ENCODE results near the gene TADA2A.

Gene TADA2A

GRCh38 chr17:37359682-37360188 lies 47.0 kb upstream of the TADA2A start:
- Histone ChIP-seq H3K9me3 (ENCODE audit: insufficient read depth, low read depth, low read length) (no peaks in the 10 kb centered on the region), H3K4me3 (ENCODE audit: low read depth, low read length) (peak overlapping the region; percentile 50), H2BK120ac (ENCODE audit: insufficient read depth, low read length, poor library complexity) (peak overlapping the region; percentile 98), H2BK5ac (ENCODE audit: low read depth, low read length, poor library complexity) (peak overlapping the region; percentile 98), H2AFZ (ENCODE audit: insufficient read depth, low read length, poor library complexity) (peak overlapping the region; percentile 91), H3K27ac (ENCODE audit: low read depth, low read length) (peak overlapping the region; percentile 94), H3K27me3 (ENCODE audit: insufficient read depth, low read length) (no peaks in the 10 kb centered on the region), H2BK12ac (ENCODE audit: low read length) (peak overlapping the region; percentile 98), H3K4ac (ENCODE audit: low read depth, low read length) (peak overlapping the region; percentile 97), H3K14ac (ENCODE audit: low read length) (peak overlapping the region; percentile 99), H3K36me3 (ENCODE audit: control insufficient read depth in 1 of 2, insufficient read depth in 2 of 2, low read length in 2 of 2) (peaks cover 0 to 3% of the 10 kb centered on the region in 2 experiments), H4K91ac (ENCODE audit: low read depth, low read length) (peak overlapping the region; percentile 98), H4K12ac (ENCODE audit: low read depth, low read length) (peak overlapping the region; percentile 99), H3K4me1 (ENCODE audit: control insufficient read depth in 1 of 2, insufficient read depth in 2 of 2, low read length in 2 of 2) (peaks cover 5 to 11% of the 10 kb centered on the region in 2 experiments), H2AK5ac (ENCODE audit: low read length) (peak overlapping the region; percentile 94), H3K18ac (ENCODE audit: low read length) (peak overlapping the region; percentile 94), H3K79me2 (ENCODE audit: control insufficient read depth, insufficient read depth, low read length, poor library complexity) (peaks cover 18% of the 10 kb centered on the region), H3K23ac (ENCODE audit: low read length) (no peak overlapping the region), H3K9ac (ENCODE audit: low read length) (no peak overlapping the region), H3K79me1 (ENCODE audit: low read length) (peaks cover 17% of the 10 kb centered on the region), H3K4me2 (ENCODE audit: low read length) (peak overlapping the region; percentile 60), H4K8ac (ENCODE audit: low read depth, low read length) (peak overlapping the region; percentile 100)
- no CpG with 5 or more reads among the region's 18 CpGs for WGBS (ENCODE audit: extremely low coverage, insufficient coverage, insufficient read length)
- DNase-seq: peak in 1 of 2 donors; percentile 43

GRCh38 chr17:37360632-37361031 lies 46.1 kb upstream of the TADA2A start:
- no peak overlapping the region for H3K27ac ChIP-seq (ENCODE audit: low read depth, low read length)
- no peak overlapping the region for H3K4me3 ChIP-seq (ENCODE audit: low read depth, low read length)
- peak overlapping the region; percentile 86 for H2BK120ac ChIP-seq (ENCODE audit: insufficient read depth, low read length, poor library complexity)
- peaks cover 17% of the 10 kb centered on the region for H3K79me1 ChIP-seq (ENCODE audit: low read length)
- no peak overlapping the region for H4K12ac ChIP-seq (ENCODE audit: low read depth, low read length)
- H3K23ac ChIP-seq (ENCODE audit: low read length): no peak overlapping the region
- WGBS (ENCODE audit: extremely low coverage, insufficient coverage, insufficient read length): no CpG with 5 or more reads among the region's 3 CpGs
- H3K14ac ChIP-seq (ENCODE audit: low read length): no peak overlapping the region
- DNase-seq: no peak
- H3K18ac ChIP-seq (ENCODE audit: low read length): no peak overlapping the region
- H4K8ac ChIP-seq (ENCODE audit: low read depth, low read length): no peak overlapping the region
- no peak overlapping the region for H3K4ac ChIP-seq (ENCODE audit: low read depth, low read length)
- H4K91ac ChIP-seq (ENCODE audit: low read depth, low read length): peak overlapping the region; percentile 31
- no peaks in the 10 kb centered on the region for H3K9me3 ChIP-seq (ENCODE audit: insufficient read depth, low read depth, low read length)
- no peak overlapping the region for H2AFZ ChIP-seq (ENCODE audit: insufficient read depth, low read length, poor library complexity)
- no peak overlapping the region for H3K9ac ChIP-seq (ENCODE audit: low read length)
- H3K4me1 ChIP-seq (ENCODE audit: control insufficient read depth in 1 of 2, insufficient read depth in 2 of 2, low read length in 2 of 2): peaks cover 5 to 11% of the 10 kb centered on the region in 2 experiments
- no peaks in the 10 kb centered on the region for H3K27me3 ChIP-seq (ENCODE audit: insufficient read depth, low read length)
- peaks cover 16% of the 10 kb centered on the region for H3K79me2 ChIP-seq (ENCODE audit: control insufficient read depth, insufficient read depth, low read length, poor library complexity)
- no peaks in the 10 kb centered on the region for H3K36me3 ChIP-seq (ENCODE audit: control insufficient read depth in 1 of 2, insufficient read depth in 2 of 2, low read length in 2 of 2)
- H2AK5ac ChIP-seq (ENCODE audit: low read length): peak overlapping the region; percentile 95
- H2BK12ac ChIP-seq (ENCODE audit: low read length): peak overlapping the region; percentile 86
- H3K4me2 ChIP-seq (ENCODE audit: low read length): no peak overlapping the region
- H2BK5ac ChIP-seq (ENCODE audit: low read depth, low read length, poor library complexity): peak overlapping the region; percentile 58

GRCh38 chr17:37361543-37361942 lies 45.1 kb upstream of the TADA2A start:
- H4K8ac ChIP-seq (ENCODE audit: low read depth, low read length): no peak overlapping the region

GRCh38 chr17:37365589-37365988 lies 41.1 kb upstream of the TADA2A start:
- no peaks in the 10 kb centered on the region for H3K79me1 ChIP-seq (ENCODE audit: low read length)
- no peak overlapping the region for H3K23ac ChIP-seq (ENCODE audit: low read length)
- no peak overlapping the region for H3K4me2 ChIP-seq (ENCODE audit: low read length)
- H2AK5ac ChIP-seq (ENCODE audit: low read length): no peak overlapping the region
- H3K27me3 ChIP-seq (ENCODE audit: insufficient read depth, low read length): no peaks in the 10 kb centered on the region
- H3K79me2 ChIP-seq (ENCODE audit: control insufficient read depth, insufficient read depth, low read length, poor library complexity): no peaks in the 10 kb centered on the region
- H3K9me3 ChIP-seq (ENCODE audit: insufficient read depth, low read depth, low read length): no peaks in the 10 kb centered on the region
- H3K4ac ChIP-seq (ENCODE audit: low read depth, low read length): no peak overlapping the region
- no peak for DNase-seq
- no peak overlapping the region for H3K18ac ChIP-seq (ENCODE audit: low read length)
- H3K14ac ChIP-seq (ENCODE audit: low read length): no peak overlapping the region
- H3K27ac ChIP-seq (ENCODE audit: low read depth, low read length): no peak overlapping the region
- H2BK5ac ChIP-seq (ENCODE audit: low read depth, low read length, poor library complexity): no peak overlapping the region
- no peaks in the 10 kb centered on the region for H3K36me3 ChIP-seq (ENCODE audit: control insufficient read depth in 1 of 2, insufficient read depth in 2 of 2, low read length in 2 of 2)
- H3K4me1 ChIP-seq (ENCODE audit: control insufficient read depth in 1 of 2, insufficient read depth in 2 of 2, low read length in 2 of 2): no peaks in the 10 kb centered on the region
- no peak overlapping the region for H4K12ac ChIP-seq (ENCODE audit: low read depth, low read length)
- no peak overlapping the region for H2BK12ac ChIP-seq (ENCODE audit: low read length)
- H2AFZ ChIP-seq (ENCODE audit: insufficient read depth, low read length, poor library complexity): no peak overlapping the region
- H4K91ac ChIP-seq (ENCODE audit: low read depth, low read length): no peak overlapping the region
- WGBS (ENCODE audit: extremely low coverage, insufficient coverage, insufficient read length): no CpG with 5 or more reads among the region's 1 CpG
- no peak overlapping the region for H3K9ac ChIP-seq (ENCODE audit: low read length)
- no peak overlapping the region for H4K8ac ChIP-seq (ENCODE audit: low read depth, low read length)
- H2BK120ac ChIP-seq (ENCODE audit: insufficient read depth, low read length, poor library complexity): no peak overlapping the region
- H3K4me3 ChIP-seq (ENCODE audit: low read depth, low read length): no peak overlapping the region

More at GRCh38 chr17:37361543-37361942, 45.1 kb upstream of the TADA2A start:
- H3K4me2 ChIP-seq (ENCODE audit: low read length): no peak overlapping the region
- no peak overlapping the region for H2BK12ac ChIP-seq (ENCODE audit: low read length)
- no peak overlapping the region for H3K14ac ChIP-seq (ENCODE audit: low read length)
- peaks cover 17% of the 10 kb centered on the region for H3K79me1 ChIP-seq (ENCODE audit: low read length)
- H3K18ac ChIP-seq (ENCODE audit: low read length): no peak overlapping the region
- H3K27ac ChIP-seq (ENCODE audit: low read depth, low read length): no peak overlapping the region
- no peaks in the 10 kb centered on the region for H3K27me3 ChIP-seq (ENCODE audit: insufficient read depth, low read length)
- no peak overlapping the region for H3K4me3 ChIP-seq (ENCODE audit: low read depth, low read length)
- H3K9ac ChIP-seq (ENCODE audit: low read length): no peak overlapping the region
- DNase-seq: peak; percentile 47 to 50
- peaks cover 5 to 11% of the 10 kb centered on the region in 2 experiments for H3K4me1 ChIP-seq (ENCODE audit: control insufficient read depth in 1 of 2, insufficient read depth in 2 of 2, low read length in 2 of 2)
- H3K4ac ChIP-seq (ENCODE audit: low read depth, low read length): no peak overlapping the region
- no peak overlapping the region for H2AFZ ChIP-seq (ENCODE audit: insufficient read depth, low read length, poor library complexity)
- no peak overlapping the region for H3K23ac ChIP-seq (ENCODE audit: low read length)
- no peak overlapping the region for H4K12ac ChIP-seq (ENCODE audit: low read depth, low read length)
- no CpG with 5 or more reads among the region's 4 CpGs for WGBS (ENCODE audit: extremely low coverage, insufficient coverage, insufficient read length)
- H4K91ac ChIP-seq (ENCODE audit: low read depth, low read length): no peak overlapping the region
- no peaks in the 10 kb centered on the region for H3K9me3 ChIP-seq (ENCODE audit: insufficient read depth, low read depth, low read length)
- no peak overlapping the region for H2BK120ac ChIP-seq (ENCODE audit: insufficient read depth, low read length, poor library complexity)
- no peak overlapping the region for H2BK5ac ChIP-seq (ENCODE audit: low read depth, low read length, poor library complexity)
- H3K79me2 ChIP-seq (ENCODE audit: control insufficient read depth, insufficient read depth, low read length, poor library complexity): peaks cover 15% of the 10 kb centered on the region
- no peaks in the 10 kb centered on the region for H3K36me3 ChIP-seq (ENCODE audit: control insufficient read depth in 1 of 2, insufficient read depth in 2 of 2, low read length in 2 of 2)
- H2AK5ac ChIP-seq (ENCODE audit: low read length): peak overlapping the region; percentile 66
